ENCODE results near the gene RFXANK.
A peak's percentile ranks its signal among the peaks of the same experiment; 100 is the strongest.
"Not testable (repeated sequence)": the region's sequence is repeated elsewhere in the genome, so short reads cannot be mapped to it uniquely, and the experiment has no call there.

Gene RFXANK

GRCh38 chr19:19204181-19204580, 12.1 kb downstream of the RFXANK start:
- H3K27ac ChIP-seq: no peak overlapping the region
- no peak for DNase-seq (ENCODE audit: low read depth, low spot score)

- H3K27ac ChIP-seq: no peak overlapping the region
- DNase-seq (ENCODE audit: low read depth, low spot score): no peak
Measured at GRCh38 chr19:19205416-19206410, 13.7 kb downstream of the RFXANK start.

- no peak for DNase-seq (ENCODE audit: low read depth, low spot score)
- no peak overlapping the region for H3K27ac ChIP-seq
Measured at GRCh38 chr19:19206938-19207337, 14.9 kb downstream of the RFXANK start.

GRCh38 chr19:19207637-19208572, 15.8 kb downstream of the RFXANK start:
- peak overlapping the region; percentile 45 for H3K27ac ChIP-seq
- no peak for DNase-seq (ENCODE audit: low read depth, low spot score)

- DNase-seq (ENCODE audit: low read depth, low spot score): no peak
- H3K27ac ChIP-seq: no peak overlapping the region
Measured at GRCh38 chr19:19209372-19209771, 17.3 kb downstream of the RFXANK start.

GRCh38 chr19:19211499-19212420, 19.7 kb downstream of the RFXANK start, which contains the start of gene NCAN:
NCAN (plus strand) TSS chr19:19211958; CDS start chr19:19216954, 4,996 bp downstream.
- no peak within 1 kb of the TSS for H3K27ac ChIP-seq
- DNase-seq (ENCODE audit: low read depth, low spot score): no peak

- no peak overlapping the region for H3K27ac ChIP-seq
- no peak for DNase-seq (ENCODE audit: low read depth, low spot score)
Measured at GRCh38 chr19:19212916-19213315, 20.9 kb downstream of the RFXANK start.

- DNase-seq (ENCODE audit: low read depth, low spot score): no peak
- no peak overlapping the region for H3K27ac ChIP-seq
Measured at GRCh38 chr19:19213426-19214158, 21.5 kb downstream of the RFXANK start.

- no peak for DNase-seq (ENCODE audit: low read depth, low spot score)
- no peak overlapping the region for H3K27ac ChIP-seq
Measured at GRCh38 chr19:19214159-19214490, 22.1 kb downstream of the RFXANK start.

- H3K27ac ChIP-seq: no peak overlapping the region
- no peak for DNase-seq (ENCODE audit: low read depth, low spot score)
Measured at GRCh38 chr19:19214892-19215291, 22.8 kb downstream of the RFXANK start.

GRCh38 chr19:19215792-19216191, 23.7 kb downstream of the RFXANK start:
- no peak for DNase-seq (ENCODE audit: low read depth, low spot score)
- H3K27ac ChIP-seq: no peak overlapping the region

- no peak for DNase-seq (ENCODE audit: low read depth, low spot score)
- H3K27ac ChIP-seq: no peak overlapping the region
Measured at GRCh38 chr19:19217099-19217498, 25.0 kb downstream of the RFXANK start.

- DNase-seq (ENCODE audit: low read depth, low spot score): no peak
- no peak overlapping the region for H3K27ac ChIP-seq
Measured at GRCh38 chr19:19218911-19219310, 26.9 kb downstream of the RFXANK start.

- not testable (repeated sequence) for H3K27ac ChIP-seq; DNase-seq (ENCODE audit: low read depth, low spot score)
Measured at GRCh38 chr19:19221000-19221399, 28.9 kb downstream of the RFXANK start.

GRCh38 chr19:19223060-19223459, 31.0 kb downstream of the RFXANK start:
- DNase-seq (ENCODE audit: low read depth, low spot score): no peak
- no peak overlapping the region for H3K27ac ChIP-seq

- no peak for DNase-seq (ENCODE audit: low read depth, low spot score)
- H3K27ac ChIP-seq: no peak overlapping the region
Measured at GRCh38 chr19:19223636-19224035, 31.6 kb downstream of the RFXANK start.

GRCh38 chr19:19224150-19224851, 32.2 kb downstream of the RFXANK start:
- DNase-seq (ENCODE audit: low read depth, low spot score): no peak
- H3K27ac ChIP-seq: no peak overlapping the region

GRCh38 chr19:19224852-19225494, 32.9 kb downstream of the RFXANK start:
- DNase-seq (ENCODE audit: low read depth, low spot score): no peak
- H3K27ac ChIP-seq: no peak overlapping the region

Data from epithelial cell of prostate (primary cell).